Rectal smooth muscle tissue (tissue), 1 donor: ENCODE measurements around the gene CAMK1D.

Experiments used
- H3K27ac ChIP-seq: one replicate; pipeline ENCODE4 v1.7.0; 2013; ENCODE audit warnings: low read depth, low read length, inconsistent platforms
- H3K27me3 ChIP-seq: one replicate; pipeline ENCODE4 v1.7.0; 2013; ENCODE audit warnings: low read length; ENCODE audit not compliant: control insufficient read depth, insufficient read depth
- H3K36me3 ChIP-seq: one replicate; pipeline ENCODE4 v1.7.0; 2013; ENCODE audit warnings: low read length; ENCODE audit not compliant: control insufficient read depth, insufficient read depth
- H3K4me1 ChIP-seq: one replicate; pipeline ENCODE4 v1.7.0; 2013; ENCODE audit warnings: low read length; ENCODE audit not compliant: control insufficient read depth, insufficient read depth
- H3K4me3 ChIP-seq: one replicate; pipeline ENCODE4 v1.7.0; 2013; ENCODE audit warnings: low read length
- H3K9ac ChIP-seq: one replicate; pipeline ENCODE4 v1.7.0; 2013; ENCODE audit warnings: low read length

The CAMK1D gene

GRCh38 chr10:12755075-12755474, 405.7 kb downstream of the CAMK1D start:
- H3K4me1 ChIP-seq, result no peaks in the 10 kb centered on the region
- H3K4me3 ChIP-seq, result no peak overlapping the region
- H3K27ac ChIP-seq, result no peak overlapping the region
- no peaks in the 10 kb centered on the region for H3K27me3 ChIP-seq
- no peaks in the 10 kb centered on the region for H3K36me3 ChIP-seq
- H3K9ac ChIP-seq, result no peak overlapping the region

- Histone ChIP-seq H3K27ac (no peak overlapping the region), H3K9ac (no peak overlapping the region), H3K36me3 (no peaks in the 10 kb centered on the region), H3K27me3 (no peaks in the 10 kb centered on the region), H3K4me1 (no peaks in the 10 kb centered on the region), H3K4me3 (no peak overlapping the region)
These were observed 408.0 kb downstream of the CAMK1D start for GRCh38 chr10:12757351-12757750.

GRCh38 chr10:12758271-12758670, 408.9 kb downstream of the CAMK1D start:
- Histone ChIP-seq H3K36me3 (no peaks in the 10 kb centered on the region), H3K4me3 (no peak overlapping the region), H3K27me3 (no peaks in the 10 kb centered on the region), H3K27ac (no peak overlapping the region), H3K9ac (no peak overlapping the region), H3K4me1 (no peaks in the 10 kb centered on the region)

GRCh38 chr10:12766223-12766622, 416.9 kb downstream of the CAMK1D start:
- no peaks in the 10 kb centered on the region for H3K27me3 ChIP-seq
- no peak overlapping the region for H3K9ac ChIP-seq
- H3K27ac ChIP-seq, result no peak overlapping the region
- no peaks in the 10 kb centered on the region for H3K36me3 ChIP-seq
- no peaks in the 10 kb centered on the region for H3K4me1 ChIP-seq
- no peak overlapping the region for H3K4me3 ChIP-seq

GRCh38 chr10:12768156-12769100, 419.1 kb downstream of the CAMK1D start:
- no peak overlapping the region for H3K4me3 ChIP-seq
- no peaks in the 10 kb centered on the region for H3K27me3 ChIP-seq
- H3K4me1 ChIP-seq, result no peaks in the 10 kb centered on the region
- H3K27ac ChIP-seq, result no peak overlapping the region
- H3K36me3 ChIP-seq, result no peaks in the 10 kb centered on the region
- no peak overlapping the region for H3K9ac ChIP-seq

- H3K4me1 ChIP-seq, result no peaks in the 10 kb centered on the region
- H3K4me3 ChIP-seq, result no peak overlapping the region
- no peak overlapping the region for H3K9ac ChIP-seq
- H3K27me3 ChIP-seq, result no peaks in the 10 kb centered on the region
- no peaks in the 10 kb centered on the region for H3K36me3 ChIP-seq
- H3K27ac ChIP-seq, result no peak overlapping the region
These were observed 420.1 kb downstream of the CAMK1D start for GRCh38 chr10:12769323-12770044.

- H3K4me3 ChIP-seq, result no peak overlapping the region
- no peaks in the 10 kb centered on the region for H3K36me3 ChIP-seq
- H3K9ac ChIP-seq, result no peak overlapping the region
- no peak overlapping the region for H3K27ac ChIP-seq
- H3K27me3 ChIP-seq, result no peaks in the 10 kb centered on the region
- H3K4me1 ChIP-seq, result no peaks in the 10 kb centered on the region
These were observed 422.8 kb downstream of the CAMK1D start for GRCh38 chr10:12771981-12772760.

GRCh38 chr10:12772797-12773587, 423.6 kb downstream of the CAMK1D start:
- Histone ChIP-seq H3K36me3 (no peaks in the 10 kb centered on the region), H3K27me3 (no peaks in the 10 kb centered on the region), H3K4me3 (no peak overlapping the region), H3K9ac (no peak overlapping the region), H3K27ac (no peak overlapping the region), H3K4me1 (no peaks in the 10 kb centered on the region)

- H3K27ac ChIP-seq, result no peak overlapping the region
- H3K27me3 ChIP-seq, result no peaks in the 10 kb centered on the region
These were observed 425.0 kb downstream of the CAMK1D start for GRCh38 chr10:12774204-12774894.

GRCh38 chr10:12777840-12778585, 428.7 kb downstream of the CAMK1D start:
- no peaks in the 10 kb centered on the region for H3K36me3 ChIP-seq
- H3K9ac ChIP-seq, result no peak overlapping the region
- H3K4me1 ChIP-seq, result peaks cover 2% of the 10 kb centered on the region
- H3K27me3 ChIP-seq, result no peaks in the 10 kb centered on the region
- no peak overlapping the region for H3K27ac ChIP-seq
- no peak overlapping the region for H3K4me3 ChIP-seq

More at GRCh38 chr10:12774204-12774894, 425.0 kb downstream of the CAMK1D start:
- Histone ChIP-seq H3K4me1 (no peaks in the 10 kb centered on the region), H3K4me3 (no peak overlapping the region), H3K36me3 (no peaks in the 10 kb centered on the region), H3K9ac (no peak overlapping the region)
